ENCODE results near the gene SH3BP5L. TPM values are rescaled to one million over a fixed set of nuclear protein-coding genes. Genes with fewer than 3 reads are reported as not detected.

SH3BP5L gene
- total and polyA plus RNA-seq, 2 of the 13 experiments (the other 11 are each of a cell fraction or from before 2014, with no cell fraction given) = 10.3 to 14.9 TPM

- TF ChIP-seq ZNF782 (CRISPR knock-in tag; IDR thresholded peaks at IDR 0.05; ENCODE audit: borderline replicate concordance) (peak; percentile 40; the same call in 1 of the 2 replicates), ZNF629 (CRISPR knock-in tag; conservative IDR thresholded peaks at IDR 0.05) (no peak; the same call in 1 of the 2 replicates), ISL2 (CRISPR knock-in tag; IDR thresholded peaks at IDR 0.05) (no peak), AGO2 (optimal IDR thresholded peaks at IDR 0.05; ENCODE audit: low read depth, low read length) (peak; percentile 41), ZNF512B (CRISPR knock-in tag; IDR thresholded peaks at IDR 0.05; ENCODE audit: borderline replicate concordance) (peak; percentile 84; the same call in 1 of the 2 replicates), CREBL2 (CRISPR knock-in tag; IDR thresholded peaks at IDR 0.05; ENCODE audit: borderline replicate concordance) (no peak), BATF2 (CRISPR knock-in tag; IDR thresholded peaks at IDR 0.05) (0 out of 2 replicates have a peak, but pooled peaks have one; percentile 24), ZNF441 (CRISPR knock-in tag; IDR thresholded peaks at IDR 0.05; ENCODE audit: borderline replicate concordance) (0 out of 2 replicates have a peak, but pooled peaks have one; percentile 49), SNRNP70 (IDR thresholded peaks at IDR 0.05; ENCODE audit: low read depth, low read length) (no peak), ZNF557 (CRISPR knock-in tag; IDR thresholded peaks at IDR 0.05) (no peak), CREB3 (CRISPR knock-in tag; IDR thresholded peaks at IDR 0.05) (no peak), ZNF597 (CRISPR knock-in tag; IDR thresholded peaks at IDR 0.05) (no peak), NAIF1 (CRISPR knock-in tag; IDR thresholded peaks at IDR 0.05; ENCODE audit: borderline replicate concordance) (peak; percentile 78), ZSCAN12 (CRISPR knock-in tag; IDR thresholded peaks at IDR 0.05) (0 out of 2 replicates have a peak, but pooled peaks have one; percentile 59), ZNF207 (IDR thresholded peaks at IDR 0.05; ENCODE audit: borderline replicate concordance) (no peak), RNF219 (CRISPR knock-in tag; IDR thresholded peaks at IDR 0.05) (no peak), FOSL2 (CRISPR knock-in tag; IDR thresholded peaks at IDR 0.05) (no peak; the same call in 1 of the 2 replicates), ZNF382 (CRISPR knock-in tag; IDR thresholded peaks at IDR 0.05; ENCODE audit: borderline replicate concordance) (no peak), SMARCC2 (IDR thresholded peaks at IDR 0.05) (no peak)
Measured at GRCh38 chr1:248862998-248863881, 37.5 kb upstream of the SH3BP5L start (continued).
